K562 (cell line): ENCODE data around the gene MYB. TPM values are rescaled to one million over a fixed set of nuclear protein-coding genes. Genes with fewer than 3 reads are reported as not detected.

Experiments
- CBX1 ChIP-seq: sonication (generic); IDR thresholded peaks from 2 replicates; pipeline ENCODE4 v1.6.1; 2016; ENCODE audit warnings: antibody characterized with exemption, low read depth, mild to moderate bottlenecking
- CXXC5 ChIP-seq: fragments of 250-450 bp; sonication (Bioruptor Pico); IDR thresholded peaks from 2 replicates; pipeline ENCODE4 v1.8.0; 2022; ENCODE audit warnings: inconsistent platforms, mild to moderate bottlenecking, moderate library complexity
- DMBX1 ChIP-seq: fragments of 250-450 bp; sonication (Bioruptor Pico); IDR thresholded peaks from 2 replicates; pipeline ENCODE4 v1.8.0; 2022; ENCODE audit warnings: inconsistent platforms, mild to moderate bottlenecking, moderate library complexity, borderline replicate concordance
- EHMT2 ChIP-seq: fragments of 450-650 bp; IDR thresholded peaks from 2 replicates; pipeline ENCODE4 v1.6.1; 2018; ENCODE audit warnings: antibody characterized with exemption
- ELF4 ChIP-seq: fragments of 450-650 bp; formaldehyde crosslinking; IDR thresholded peaks from 2 replicates; pipeline ENCODE4 v1.4.0; 2022; ENCODE audit warnings: missing genetic modification characterization
- KLF10 ChIP-seq: fragments of 250-450 bp; sonication (Bioruptor Pico); IDR thresholded peaks from 2 replicates; pipeline ENCODE4 v1.6.1; 2021; ENCODE audit warnings: matching md5 sums
- L3MBTL2 ChIP-seq: fragments of 450-650 bp; IDR thresholded peaks from 2 replicates; pipeline ENCODE4 v1.6.1; 2016; ENCODE audit warnings: mild to moderate bottlenecking, moderate library complexity
- MCM7 ChIP-seq, 2 experiments: fragments of 450-650 bp; IDR thresholded peaks; 2 replicates each; pipeline ENCODE4 v1.6.1; 2016 to 2018
- MTA3 ChIP-seq: fragments of 450-650 bp; formaldehyde crosslinking; IDR thresholded peaks from 2 replicates; pipeline ENCODE4 v1.6.1; 2017; ENCODE audit warnings: mild to moderate bottlenecking, borderline replicate concordance
- NFIX ChIP-seq: fragments of 250-450 bp; sonication (Bioruptor Pico); IDR thresholded peaks from 2 replicates; pipeline ENCODE4 v1.4.0; 2020; ENCODE audit warnings: low read depth, mild to moderate bottlenecking, moderate library complexity
- NFRKB ChIP-seq: fragments of 450-650 bp; IDR thresholded peaks from 2 replicates; pipeline ENCODE4 v1.6.1; 2016; ENCODE audit warnings: low read depth
- PHB ChIP-seq: fragments of 250-450 bp; sonication (Bioruptor Pico); IDR thresholded peaks from 2 replicates; pipeline ENCODE4 v1.5.0; 2021
- PRPF4 ChIP-seq: fragments of 200-400 bp; formaldehyde crosslinking; IDR thresholded peaks from one replicate; pipeline ENCODE4 v1.6.1; 2017; ENCODE audit warnings: low read length, low read depth, mild to moderate bottlenecking; ENCODE audit not compliant: insufficient read depth, poor library complexity, severe bottlenecking
- SAFB2 ChIP-seq: fragments of 200-400 bp; formaldehyde crosslinking; IDR thresholded peaks from 2 replicates; pipeline ENCODE4 v1.6.1; 2018; ENCODE audit warnings: borderline replicate concordance, low read length, low read depth, moderate library complexity; ENCODE audit not compliant: severe bottlenecking
- SPI1 ChIP-seq: IDR thresholded peaks from 2 replicates; pipeline ENCODE4 v1.6.1; 2011; ENCODE audit warnings: low read depth, low read length, control low read depth, borderline replicate concordance
- SRSF1 ChIP-seq: fragments of 200-400 bp; formaldehyde crosslinking; IDR thresholded peaks from 2 replicates; pipeline ENCODE4 v1.6.1; 2017; ENCODE audit warnings: mild to moderate bottlenecking, low read depth, low read length, moderate library complexity
- ZFPM2 ChIP-seq: fragments of 250-450 bp; sonication (Bioruptor Pico); IDR thresholded peaks from 2 replicates; pipeline ENCODE4 v1.5.1; 2022; ENCODE audit warnings: mild to moderate bottlenecking
- ZNF146 ChIP-seq: IDR thresholded peaks from one replicate; pipeline ENCODE4 v1.6.1; 2018; ENCODE audit warnings: missing compliant biosample characterization; ENCODE audit not compliant: unreplicated experiment
- ZNF280B ChIP-seq: fragments of 250-450 bp; sonication (Bioruptor Pico); IDR thresholded peaks from 2 replicates; pipeline ENCODE4 v1.5.1; 2021; ENCODE audit warnings: mild to moderate bottlenecking
- ZNF561 ChIP-seq: fragments of 450-650 bp; formaldehyde crosslinking; conservative IDR thresholded peaks from 2 replicates; pipeline ENCODE4 v1.4.0; 2020; ENCODE audit warnings: mild to moderate bottlenecking, moderate library complexity
- ZNF76 ChIP-seq: fragments of 250-450 bp; sonication (Bioruptor Pico); IDR thresholded peaks from 2 replicates; pipeline ENCODE4 v1.4.0; 2020; ENCODE audit warnings: mild to moderate bottlenecking, moderate library complexity, borderline replicate concordance
- polyA plus RNA-seq, 8 experiments: library from polyadenylated mRNA; depleted of rRNA in 4 of 8; stranded (reverse) in 5 of 8; unstranded in 3 of 8; fragments of >200 nt; fragmentation: Nextera tagmentation in 2 of 8; fragmentation: Illumina TruSeq in 1 of 8; extraction: Ambion mirVana in 2 of 8; extraction: Trizol in 1 of 8; gene quantifications; 2 replicates each; pipeline versions ENCODE4 v1.2.1 to v1.2.3, GENCODE V29; 2011 to 2014; ENCODE audit warnings: inconsistent platforms in 1 of 8, missing spikeins in 1 of 8
- total RNA-seq, 7 experiments: library from RNA; depleted of rRNA in 6 of 7; stranded (reverse); fragments of >200 nt in 6 of 7; fragmentation: Illumina TruSeq in 2 of 7; extraction: Trizol in 2 of 7; gene quantifications; 2 replicates each; pipeline versions ENCODE4 v1.2.1 to v1.2.3, GENCODE V29; 2011 to 2021; ENCODE audit warnings: low replicate concordance in 1 of 7
- TF ChIP-seq, protein P1 (sequence below): fragments of 250-450 bp; sonication (Bioruptor Pico); IDR thresholded peaks from 2 replicates; pipeline ENCODE4 v1.6.1; 2021; ENCODE audit warnings: mild to moderate bottlenecking
- TF ChIP-seq, protein P2 (sequence below): fragments of 450-650 bp; conservative IDR thresholded peaks from 2 replicates; pipeline ENCODE4 v1.6.1; 2016; ENCODE audit warnings: missing genetic modification characterization, low read depth, mild to moderate bottlenecking, control low read depth, missing compliant biosample characterization
- TF ChIP-seq, protein P3 (sequence below), 3 experiments: IDR thresholded peaks in 2 of 3; conservative IDR thresholded peaks in 1 of 3; 2 replicates each; pipeline ENCODE4 v1.5.1; 2011 to 2012; ENCODE audit warnings: low read length in 3 of 3, mild to moderate bottlenecking in 3 of 3, control low read depth in 2 of 3, improper control_type of control experiment in 1 of 3, inconsistent platforms in 1 of 3, low read depth in 1 of 3, mixed read lengths in 1 of 3, moderate library complexity in 1 of 3; ENCODE audit not compliant: insufficient read depth in 2 of 3

Gene MYB
- total and polyA plus RNA-seq, 9 of the 15 experiments (the other 6 are each of a cell fraction or from before 2014, with no cell fraction given): 35.8 to 218 (median 140) TPM

DNA sequence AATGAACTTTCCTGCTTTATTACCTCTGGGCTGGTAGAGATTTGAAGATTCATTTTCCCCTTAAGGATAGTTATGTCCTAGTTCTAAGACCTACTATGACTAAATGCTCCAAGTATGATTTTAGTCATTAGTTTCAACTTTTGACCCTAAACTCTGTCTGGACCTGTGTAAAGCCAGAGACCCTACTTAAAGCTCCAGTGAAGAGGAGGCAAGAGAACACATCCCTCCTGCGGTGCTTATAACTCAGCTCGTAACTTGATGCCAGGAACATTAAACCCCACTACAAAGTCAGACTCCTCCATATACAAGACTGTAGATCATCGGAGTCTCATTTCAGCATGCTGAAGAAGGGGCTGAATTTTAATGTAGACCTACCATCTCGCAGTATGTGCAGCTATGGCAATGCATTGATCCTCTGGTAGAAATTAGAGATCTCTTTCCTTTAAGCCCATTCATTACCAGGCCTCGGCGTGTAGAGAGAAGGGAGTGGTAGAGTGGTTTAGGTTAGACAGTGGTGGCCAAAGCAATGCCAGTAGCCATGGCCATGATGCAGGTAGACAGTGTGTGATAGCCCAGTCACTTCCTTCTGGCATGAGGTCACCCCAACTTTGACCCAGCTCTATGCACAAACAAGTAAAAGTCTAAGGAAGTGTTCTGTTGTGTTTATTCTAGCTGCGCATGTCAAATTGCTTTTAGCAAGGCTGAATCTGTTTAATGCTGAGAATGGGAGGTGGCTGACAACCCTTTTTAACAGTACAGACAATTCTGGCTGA lies 34.8 kb upstream of the MYB start (continued):
- no peak for TF ChIP-seq SRSF1
- TF ChIP-seq CXXC5 (CRISPR knock-in tag): peak; percentile 44; the same call in 1 of the 2 replicates
- peak; percentile 57; the same call in 1 of the 2 replicates for TF ChIP-seq NFRKB
- TF ChIP-seq, protein P1, sequence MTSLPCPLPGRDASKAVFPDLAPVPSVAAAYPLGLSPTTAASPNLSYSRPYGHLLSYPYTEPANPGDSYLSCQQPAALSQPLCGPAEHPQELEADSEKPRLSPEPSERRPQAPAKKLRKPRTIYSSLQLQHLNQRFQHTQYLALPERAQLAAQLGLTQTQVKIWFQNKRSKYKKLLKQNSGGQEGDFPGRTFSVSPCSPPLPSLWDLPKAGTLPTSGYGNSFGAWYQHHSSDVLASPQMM (CRISPR knock-in tag): no peak
- TF ChIP-seq NFIX (CRISPR knock-in tag): no peak
- TF ChIP-seq, protein P2, sequence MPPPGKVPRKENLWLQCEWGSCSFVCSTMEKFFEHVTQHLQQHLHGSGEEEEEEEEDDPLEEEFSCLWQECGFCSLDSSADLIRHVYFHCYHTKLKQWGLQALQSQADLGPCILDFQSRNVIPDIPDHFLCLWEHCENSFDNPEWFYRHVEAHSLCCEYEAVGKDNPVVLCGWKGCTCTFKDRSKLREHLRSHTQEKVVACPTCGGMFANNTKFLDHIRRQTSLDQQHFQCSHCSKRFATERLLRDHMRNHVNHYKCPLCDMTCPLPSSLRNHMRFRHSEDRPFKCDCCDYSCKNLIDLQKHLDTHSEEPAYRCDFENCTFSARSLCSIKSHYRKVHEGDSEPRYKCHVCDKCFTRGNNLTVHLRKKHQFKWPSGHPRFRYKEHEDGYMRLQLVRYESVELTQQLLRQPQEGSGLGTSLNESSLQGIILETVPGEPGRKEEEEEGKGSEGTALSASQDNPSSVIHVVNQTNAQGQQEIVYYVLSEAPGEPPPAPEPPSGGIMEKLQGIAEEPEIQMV (tag): no peak
- TF ChIP-seq ZNF561: no peak
- no peak for TF ChIP-seq ZFPM2 (CRISPR knock-in tag)
- no peak for TF ChIP-seq PHB (CRISPR knock-in tag)
- no peak; the same call in 1 of the 2 replicates for TF ChIP-seq L3MBTL2
- TF ChIP-seq, protein P3, sequence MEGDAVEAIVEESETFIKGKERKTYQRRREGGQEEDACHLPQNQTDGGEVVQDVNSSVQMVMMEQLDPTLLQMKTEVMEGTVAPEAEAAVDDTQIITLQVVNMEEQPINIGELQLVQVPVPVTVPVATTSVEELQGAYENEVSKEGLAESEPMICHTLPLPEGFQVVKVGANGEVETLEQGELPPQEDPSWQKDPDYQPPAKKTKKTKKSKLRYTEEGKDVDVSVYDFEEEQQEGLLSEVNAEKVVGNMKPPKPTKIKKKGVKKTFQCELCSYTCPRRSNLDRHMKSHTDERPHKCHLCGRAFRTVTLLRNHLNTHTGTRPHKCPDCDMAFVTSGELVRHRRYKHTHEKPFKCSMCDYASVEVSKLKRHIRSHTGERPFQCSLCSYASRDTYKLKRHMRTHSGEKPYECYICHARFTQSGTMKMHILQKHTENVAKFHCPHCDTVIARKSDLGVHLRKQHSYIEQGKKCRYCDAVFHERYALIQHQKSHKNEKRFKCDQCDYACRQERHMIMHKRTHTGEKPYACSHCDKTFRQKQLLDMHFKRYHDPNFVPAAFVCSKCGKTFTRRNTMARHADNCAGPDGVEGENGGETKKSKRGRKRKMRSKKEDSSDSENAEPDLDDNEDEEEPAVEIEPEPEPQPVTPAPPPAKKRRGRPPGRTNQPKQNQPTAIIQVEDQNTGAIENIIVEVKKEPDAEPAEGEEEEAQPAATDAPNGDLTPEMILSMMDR (IDR thresholded peaks at IDR 0.05 in 2 of 3, conservative IDR thresholded peaks at IDR 0.05 in 1 of 3; ENCODE audit: insufficient read depth in 2 of 3, low read depth in 1 of 3, low read length in 3 of 3): no peak
- no peak for TF ChIP-seq ZNF146
- TF ChIP-seq MTA3: peak; percentile 29; the same call in 1 of the 2 replicates
- 0 out of 2 replicates have a peak, but pooled peaks have one; percentile 5 for TF ChIP-seq SPI1
- no peak for TF ChIP-seq ELF4 (CRISPR knock-in tag)
- 0 out of 2 replicates have a peak, but pooled peaks have one; percentile 54 for TF ChIP-seq DMBX1 (CRISPR knock-in tag)
- TF ChIP-seq SAFB2: no peak
- 0 out of 2 replicates have a peak, but pooled peaks have one; percentile 49 for TF ChIP-seq ZNF76 (CRISPR knock-in tag)
- TF ChIP-seq PRPF4: no peak
- peak; percentile 54; the same call in 1 of the 2 replicates for TF ChIP-seq EHMT2
- no peak for TF ChIP-seq KLF10 (CRISPR knock-in tag)
- no peak for TF ChIP-seq MCM7 (IDR thresholded peaks at IDR 0.05)
- no peak for TF ChIP-seq ZNF280B
- TF ChIP-seq CBX1: no peak
